SK-MEL-5 (cell line): Measurements from ENCODE around the gene CDKAL1. TPM values are rescaled to one million over a fixed set of nuclear protein-coding genes. Genes with fewer than 3 reads are reported as not detected.

Experiments used
- DNase-seq: peaks from one replicate; pipeline ENCODE4 v3.0.0-alpha.2; 2016; ENCODE audit warnings: low read depth, low spot score
- in situ Hi-C: cut with HindIII; loops from 2 replicates; pipeline ENCODE4 v1.10.0; 2016; ENCODE audit warnings: low sequenced_read_pairs, high pct_unique_total_duplicates, low pct_unique_long_range_greater_than_20kb
- total RNA-seq: library from RNA; depleted of rRNA; stranded (reverse); fragments of >200 nt; shearing (Covaris generic); gene quantifications from 2 replicates; pipeline ENCODE4 v1.2.3, GENCODE V29; 2014

Gene CDKAL1
- total RNA-seq, 1 experiment from 2014 or later = 32.7 TPM

GRCh38 chr6:20876561-20876960, 342.3 kb downstream of the CDKAL1 start:
- in situ Hi-C loops = no loop called here
- no peak for DNase-seq

- DNase-seq = peak; percentile 58
- in situ Hi-C loops = no loop called here
Observed at GRCh38 chr6:20877008-20877937, 343.0 kb downstream of the CDKAL1 start.

DNA sequence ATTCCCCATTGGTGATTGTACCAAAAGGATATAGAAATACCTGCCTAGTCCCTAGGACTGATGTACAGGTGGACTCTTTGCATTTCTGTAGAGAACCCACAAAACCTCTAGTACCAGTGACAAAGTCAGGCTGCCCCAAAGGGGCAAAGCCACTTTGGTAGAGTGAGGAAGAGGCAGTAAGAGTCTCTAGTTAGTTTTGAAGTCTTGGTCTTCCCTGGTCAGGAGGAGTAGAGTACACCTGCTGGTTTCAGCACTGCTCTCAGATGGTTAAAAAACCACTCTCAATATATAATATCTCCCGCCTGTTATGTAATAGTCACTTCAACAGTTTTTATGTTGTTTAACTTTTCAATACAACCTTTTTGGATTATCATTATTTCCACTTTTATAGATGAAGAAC, 344.9 kb downstream of the CDKAL1 start:
- in situ Hi-C loops = no loop called here
- DNase-seq = no peak

GRCh38 chr6:20879526-20879925, 345.3 kb downstream of the CDKAL1 start:
- DNase-seq = peak; percentile 21
- in situ Hi-C loops = no loop called here

DNA sequence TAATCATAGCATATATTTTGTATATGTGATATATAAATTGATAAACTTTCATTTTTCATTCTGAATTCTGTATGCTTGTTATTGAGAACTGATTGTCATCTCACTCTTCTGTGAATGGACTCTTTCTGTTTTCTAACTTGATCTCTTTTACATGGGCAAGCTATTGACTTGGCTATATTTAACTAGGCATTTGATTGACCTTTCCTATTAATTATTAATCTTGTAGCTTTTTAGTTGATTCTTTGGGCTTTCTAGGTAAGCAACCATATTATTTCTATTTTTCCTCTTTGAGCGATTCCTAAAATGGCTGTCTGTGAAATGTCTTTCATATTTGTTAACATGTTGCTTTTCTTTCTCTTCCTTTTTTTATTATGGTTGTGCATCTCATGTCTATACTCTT, 347.1 kb downstream of the CDKAL1 start:
- in situ Hi-C loops = no loop called here
- DNase-seq = no peak

DNA sequence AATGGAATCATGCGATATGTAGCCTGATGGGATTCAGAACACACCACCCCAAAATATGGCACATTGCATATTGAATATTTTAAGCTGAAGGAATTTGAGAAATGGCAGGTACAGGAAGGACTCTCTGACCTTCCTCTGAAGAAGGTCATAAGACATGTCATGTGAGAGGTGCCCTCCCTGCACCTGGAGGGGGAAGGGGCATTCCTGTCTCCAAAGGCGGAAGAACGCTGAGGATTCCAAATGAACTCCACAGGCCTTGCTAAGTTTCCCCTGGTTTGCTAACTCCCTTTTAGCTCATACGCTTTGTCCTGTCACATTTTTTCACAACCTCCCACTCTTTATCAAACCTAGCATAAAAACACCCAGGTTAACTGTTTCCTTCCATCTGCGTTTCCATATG, 347.8 kb downstream of the CDKAL1 start:
- DNase-seq = no peak

GRCh38 chr6:20885076-20885475, 350.8 kb downstream of the CDKAL1 start:
- in situ Hi-C loops = no loop called here
- DNase-seq = no peak

More for the DNA sequence above, 347.8 kb downstream of the CDKAL1 start:
- in situ Hi-C loops = no loop called here

DNA sequence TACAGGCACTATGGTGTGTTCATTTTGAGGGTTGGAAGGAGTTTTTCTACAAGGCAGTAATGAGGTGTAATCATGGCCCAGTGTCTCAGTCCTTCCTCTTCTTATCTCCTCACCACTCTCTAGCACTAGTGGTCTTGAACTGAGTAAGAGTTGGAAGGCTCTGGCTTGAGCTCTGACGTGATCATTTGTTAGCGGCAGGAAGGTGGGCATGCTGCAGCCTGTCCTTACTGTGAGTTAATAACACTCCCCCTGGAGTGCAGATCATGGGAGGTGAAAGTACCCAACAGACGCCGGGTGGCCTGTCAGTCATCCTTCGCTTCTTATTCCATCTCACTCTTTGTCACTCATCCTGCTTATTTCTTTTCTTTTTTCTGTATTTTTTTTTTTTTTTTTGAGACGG, 356.9 kb downstream of the CDKAL1 start:
- DNase-seq = no peak
- in situ Hi-C loops = no loop called here

GRCh38 chr6:20892365-20892764, 358.1 kb downstream of the CDKAL1 start:
- DNase-seq = no peak
- in situ Hi-C loops = no loop called here

- DNase-seq = no peak
- in situ Hi-C loops = no loop called here
Observed at GRCh38 chr6:20893412-20893811, 359.2 kb downstream of the CDKAL1 start.

- in situ Hi-C loops = no loop called here
- no peak for DNase-seq
Observed at GRCh38 chr6:20900389-20901160, 366.3 kb downstream of the CDKAL1 start.

GRCh38 chr6:20905377-20905776, 371.1 kb downstream of the CDKAL1 start:
- no peak for DNase-seq
- in situ Hi-C loops = no loop called here

GRCh38 chr6:20906945-20907344, 372.7 kb downstream of the CDKAL1 start:
- DNase-seq = no peak
- in situ Hi-C loops = no loop called here

- in situ Hi-C loops = no loop called here
- peak; percentile 52 for DNase-seq
Observed at GRCh38 chr6:20907486-20908071, 373.3 kb downstream of the CDKAL1 start.

- in situ Hi-C loops = no loop called here
- no peak for DNase-seq
Observed at GRCh38 chr6:20909621-20910020, 375.4 kb downstream of the CDKAL1 start.

DNA sequence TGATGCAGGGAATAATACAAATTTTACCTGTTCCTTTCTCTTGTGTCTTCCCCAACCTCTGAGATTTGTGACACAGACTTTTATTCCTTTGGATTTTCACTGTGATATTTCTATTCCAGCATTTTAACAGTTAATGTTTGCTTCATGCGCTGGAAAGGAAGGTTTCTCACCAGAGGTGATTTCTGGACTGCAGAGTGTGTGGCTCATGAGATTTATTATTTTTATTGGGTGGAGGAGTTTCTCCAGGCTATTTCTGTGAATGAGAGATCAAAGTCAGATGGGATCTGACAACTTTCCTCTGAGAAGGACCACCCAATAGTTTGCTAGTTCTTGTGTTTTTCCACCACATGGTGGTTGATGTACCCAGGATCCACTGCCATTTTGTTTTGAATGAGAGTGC, 377.5 kb downstream of the CDKAL1 start:
- in situ Hi-C loops = no loop called here
- no peak for DNase-seq

DNA sequence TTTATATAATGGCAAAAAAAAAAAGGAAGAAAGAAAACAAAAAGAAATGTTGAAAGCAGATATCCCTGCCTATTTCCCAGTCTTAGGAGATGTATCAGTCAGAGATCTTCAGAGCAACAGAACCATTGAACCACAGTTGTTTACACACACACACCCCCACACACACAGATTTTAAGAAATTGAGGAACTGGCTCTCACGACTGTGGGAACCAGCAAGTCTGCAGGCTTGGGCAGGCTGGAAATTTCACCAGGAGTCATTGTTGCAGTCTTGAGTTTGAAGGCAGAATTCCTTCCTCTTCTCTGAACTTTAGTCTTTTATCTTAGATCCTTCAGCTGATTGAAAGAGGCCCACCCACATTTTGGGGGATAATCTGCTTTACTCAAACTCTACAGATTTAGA, 380.9 kb downstream of the CDKAL1 start:
- in situ Hi-C loops = no loop called here
- no peak for DNase-seq

DNA sequence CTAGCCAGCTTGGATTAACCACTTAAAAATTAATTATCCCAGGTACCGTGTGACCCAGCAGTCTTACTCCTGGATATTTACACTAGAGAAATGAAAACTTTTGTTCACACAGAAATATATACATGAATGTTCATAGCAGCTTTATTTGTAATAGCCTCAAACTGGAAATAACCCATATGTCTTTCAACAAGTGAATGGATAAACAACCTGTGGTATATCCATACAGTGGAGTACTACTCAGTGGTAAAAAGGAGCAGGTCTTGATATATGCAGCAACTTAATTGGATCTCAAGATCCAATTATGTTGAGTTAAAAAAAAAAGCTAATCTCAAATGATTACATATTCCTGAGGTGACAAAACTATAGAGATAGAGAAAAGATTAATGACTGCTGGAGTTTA, 381.4 kb downstream of the CDKAL1 start:
- in situ Hi-C loops = no loop called here
- DNase-seq = no peak
